Osteoblast (primary cell): ENCODE results near the gene MIPOL1. TPM values are rescaled to one million over a fixed set of nuclear protein-coding genes. Genes with fewer than 3 reads are reported as not detected.

Experiments used
- DNase-seq: peaks from one replicate; pipeline ENCODE4 v3.0.0; 2011; ENCODE audit warnings: low spot score, mixed read lengths; ENCODE audit not compliant: insufficient read length; ENCODE audit errors: missing footprints
- H2AFZ ChIP-seq: 2 replicates; pipeline ENCODE4 v1.6.0; 2011; ENCODE audit warnings: mild to moderate bottlenecking, low read length
- H3K27ac ChIP-seq: 2 replicates; pipeline ENCODE4 v1.5.1; 2011; ENCODE audit warnings: mild to moderate bottlenecking, low read depth, low read length, moderate library complexity
- H3K27me3 ChIP-seq: 2 replicates; pipeline ENCODE4 v1.6.0; 2012; ENCODE audit warnings: mild to moderate bottlenecking, control low read depth, inconsistent platforms, low read length, moderate library complexity; ENCODE audit not compliant: insufficient read depth
- H3K36me3 ChIP-seq: 2 replicates; pipeline ENCODE4 v1.5.1; 2011; ENCODE audit warnings: mild to moderate bottlenecking, low read length, control low read depth, moderate library complexity; ENCODE audit not compliant: insufficient read depth
- H3K4me1 ChIP-seq: 2 replicates; pipeline ENCODE4 v1.5.1; 2011; ENCODE audit warnings: mild to moderate bottlenecking, low read length, control low read depth, moderate library complexity; ENCODE audit not compliant: insufficient read depth
- H3K4me2 ChIP-seq: 2 replicates; pipeline ENCODE4 v1.6.0; 2011; ENCODE audit warnings: mild to moderate bottlenecking, low read length; ENCODE audit not compliant: insufficient read depth
- H3K4me3 ChIP-seq: fragments of 200-600 bp; sonication (generic); 3 replicates; pipeline ENCODE4 v1.5.1; 2012; ENCODE audit warnings: mild to moderate bottlenecking, low read length, inconsistent platforms; ENCODE audit not compliant: insufficient read depth
- H3K79me2 ChIP-seq: 2 replicates; pipeline ENCODE4 v1.6.0; 2012; ENCODE audit warnings: mild to moderate bottlenecking, low read length, control low read depth, inconsistent platforms; ENCODE audit not compliant: insufficient read depth
- H3K9me3 ChIP-seq: 2 replicates; pipeline ENCODE4 v1.5.1; 2011; ENCODE audit warnings: low read depth, low read length, control low read depth
- H4K20me1 ChIP-seq: 2 replicates; pipeline ENCODE4 v1.6.0; 2012; ENCODE audit warnings: mild to moderate bottlenecking, low read length, control low read depth; ENCODE audit not compliant: insufficient read depth
- total RNA-seq: library from RNA; depleted of rRNA; stranded (reverse); fragments of >200 nt; gene quantifications from 2 replicates; pipeline ENCODE4 v1.2.3, GENCODE V29; 2012
- TF ChIP-seq, protein P1 (sequence below): IDR thresholded peaks from 2 replicates; pipeline ENCODE4 v1.5.1; 2011; ENCODE audit warnings: mild to moderate bottlenecking, low read depth, low read length, moderate library complexity; ENCODE audit errors: extremely low read depth

MIPOL1 gene
- total RNA-seq, 1 donor = 9.0 TPM

DNA sequence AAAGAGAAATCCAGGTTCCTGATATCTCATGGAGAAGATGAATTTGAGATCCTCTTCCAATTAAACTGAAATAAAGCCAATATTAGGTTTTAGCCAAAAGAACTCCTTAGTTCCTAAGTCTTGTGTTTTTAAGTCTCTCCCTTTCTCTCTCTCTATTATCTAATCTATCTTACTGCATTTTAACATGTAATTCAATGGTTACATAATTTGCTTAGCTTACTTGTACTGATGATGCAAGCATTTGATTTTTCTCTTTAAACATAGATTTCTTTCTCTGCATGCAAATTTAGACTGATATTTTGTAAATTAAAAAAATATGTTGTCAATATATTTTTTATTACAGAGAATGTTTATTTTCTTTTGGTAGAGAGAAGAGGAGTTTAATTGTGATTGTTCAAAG, 78.2 kb downstream of the MIPOL1 start:
- no peaks in the 10 kb centered on the region for H3K4me1 ChIP-seq
- TF ChIP-seq, protein P1, sequence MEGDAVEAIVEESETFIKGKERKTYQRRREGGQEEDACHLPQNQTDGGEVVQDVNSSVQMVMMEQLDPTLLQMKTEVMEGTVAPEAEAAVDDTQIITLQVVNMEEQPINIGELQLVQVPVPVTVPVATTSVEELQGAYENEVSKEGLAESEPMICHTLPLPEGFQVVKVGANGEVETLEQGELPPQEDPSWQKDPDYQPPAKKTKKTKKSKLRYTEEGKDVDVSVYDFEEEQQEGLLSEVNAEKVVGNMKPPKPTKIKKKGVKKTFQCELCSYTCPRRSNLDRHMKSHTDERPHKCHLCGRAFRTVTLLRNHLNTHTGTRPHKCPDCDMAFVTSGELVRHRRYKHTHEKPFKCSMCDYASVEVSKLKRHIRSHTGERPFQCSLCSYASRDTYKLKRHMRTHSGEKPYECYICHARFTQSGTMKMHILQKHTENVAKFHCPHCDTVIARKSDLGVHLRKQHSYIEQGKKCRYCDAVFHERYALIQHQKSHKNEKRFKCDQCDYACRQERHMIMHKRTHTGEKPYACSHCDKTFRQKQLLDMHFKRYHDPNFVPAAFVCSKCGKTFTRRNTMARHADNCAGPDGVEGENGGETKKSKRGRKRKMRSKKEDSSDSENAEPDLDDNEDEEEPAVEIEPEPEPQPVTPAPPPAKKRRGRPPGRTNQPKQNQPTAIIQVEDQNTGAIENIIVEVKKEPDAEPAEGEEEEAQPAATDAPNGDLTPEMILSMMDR = no peak
- no peak overlapping the region for H3K4me2 ChIP-seq
- no peaks in the 10 kb centered on the region for H3K27me3 ChIP-seq
- no peak for DNase-seq
- no peaks in the 10 kb centered on the region for H4K20me1 ChIP-seq
- H3K4me3 ChIP-seq = no peak overlapping the region
- H3K9me3 ChIP-seq = no peaks in the 10 kb centered on the region
- H3K27ac ChIP-seq = no peak overlapping the region
- no peaks in the 10 kb centered on the region for H3K79me2 ChIP-seq
- H3K36me3 ChIP-seq = no peaks in the 10 kb centered on the region
- no peak overlapping the region for H2AFZ ChIP-seq

DNA sequence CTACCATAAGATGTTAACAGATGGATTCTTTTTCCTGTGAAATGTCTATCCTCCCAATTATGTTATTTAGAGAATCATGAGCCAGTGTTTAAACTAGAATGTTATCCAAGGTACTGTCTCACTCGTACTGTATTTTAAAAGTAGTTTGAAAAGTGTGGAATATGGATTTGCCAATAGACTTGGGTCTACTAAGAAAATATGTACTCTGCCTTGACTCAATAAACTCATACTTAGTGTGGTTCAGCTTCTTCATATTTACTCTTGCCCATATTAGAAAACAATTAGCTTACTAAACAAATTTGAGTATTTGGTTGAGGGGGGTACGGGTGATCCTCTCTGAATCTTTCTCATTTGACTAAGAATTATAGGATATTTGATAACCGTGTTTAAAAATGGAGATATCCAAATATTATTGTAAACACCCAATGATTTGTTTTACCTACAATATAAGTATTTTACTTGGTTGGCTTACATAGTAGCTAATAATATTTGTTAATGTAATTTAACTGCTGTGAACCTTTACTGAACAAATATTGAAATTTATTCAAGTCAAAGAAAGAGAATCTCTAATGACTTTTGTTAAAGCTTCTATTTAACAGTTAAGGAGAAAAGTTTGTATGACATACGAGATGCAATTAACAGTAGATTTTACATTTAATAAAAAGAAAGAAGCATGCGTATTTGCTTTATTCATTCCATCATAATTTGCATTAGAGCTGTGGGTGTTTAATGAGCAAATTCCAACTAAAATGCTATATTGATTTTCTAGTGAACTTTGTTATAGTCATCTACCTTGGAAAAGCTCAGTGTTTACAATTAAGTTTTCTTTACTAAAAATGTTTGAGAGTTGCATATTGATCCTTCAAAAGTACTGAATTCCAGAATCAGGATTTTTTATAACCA, 81.2 kb downstream of the MIPOL1 start:
- Histone ChIP-seq H3K4me1 (no peaks in the 10 kb centered on the region), H3K4me3 (no peak overlapping the region), H2AFZ (no peak overlapping the region), H3K9me3 (no peaks in the 10 kb centered on the region), H3K27me3 (no peaks in the 10 kb centered on the region), H4K20me1 (no peaks in the 10 kb centered on the region), H3K4me2 (no peak overlapping the region), H3K79me2 (no peaks in the 10 kb centered on the region), H3K36me3 (no peaks in the 10 kb centered on the region), H3K27ac (no peak overlapping the region)
- TF ChIP-seq, protein P1 = no peak
- no peak for DNase-seq

DNA sequence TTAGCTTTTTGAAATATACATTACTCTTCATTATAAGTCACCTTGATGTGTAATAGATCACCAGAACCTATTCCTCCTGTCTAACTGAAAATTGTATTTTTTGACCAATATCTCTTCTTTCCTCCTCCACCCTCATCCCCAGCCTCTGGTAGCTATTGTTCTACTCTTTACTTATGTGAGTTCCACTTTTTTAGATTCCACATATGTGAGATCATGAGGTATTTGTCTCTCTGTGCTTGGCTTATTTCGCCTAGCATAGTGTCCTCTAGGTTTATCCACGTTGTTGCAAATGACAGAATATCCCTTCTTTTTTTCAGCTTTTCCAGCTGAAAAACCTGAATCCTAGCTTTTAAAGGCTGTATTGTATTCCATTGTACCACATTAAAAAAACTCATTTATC, 82.1 kb downstream of the MIPOL1 start:
- Histone ChIP-seq H3K79me2 (no peaks in the 10 kb centered on the region), H2AFZ (no peak overlapping the region), H3K4me2 (no peak overlapping the region), H4K20me1 (no peaks in the 10 kb centered on the region), H3K4me3 (no peak overlapping the region), H3K27ac (no peak overlapping the region), H3K36me3 (no peaks in the 10 kb centered on the region), H3K27me3 (no peaks in the 10 kb centered on the region), H3K4me1 (no peaks in the 10 kb centered on the region), H3K9me3 (no peaks in the 10 kb centered on the region)
- TF ChIP-seq, protein P1 = no peak
- no peak for DNase-seq

DNA sequence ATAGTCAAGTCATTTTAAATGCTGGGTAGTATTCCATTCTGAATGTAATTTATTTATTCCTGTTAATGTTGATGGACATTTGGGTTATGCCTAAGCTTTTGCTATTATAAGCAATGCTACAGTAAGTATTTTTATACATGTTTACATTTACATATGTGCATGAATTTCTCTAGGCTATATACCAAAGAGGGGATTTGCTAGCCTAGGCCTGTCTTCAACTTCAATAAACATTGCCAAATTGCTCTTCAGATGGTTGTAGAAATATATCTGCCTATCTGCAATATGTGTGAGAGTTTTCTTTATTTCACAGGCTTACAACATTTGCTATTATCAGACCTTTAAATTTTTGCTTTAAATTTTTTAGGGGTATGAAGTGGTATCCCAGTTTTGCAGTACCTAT, 87.0 kb downstream of the MIPOL1 start:
- Histone ChIP-seq H3K9me3 (no peaks in the 10 kb centered on the region), H3K27me3 (no peaks in the 10 kb centered on the region), H4K20me1 (no peaks in the 10 kb centered on the region), H3K4me3 (no peak overlapping the region), H3K4me1 (no peaks in the 10 kb centered on the region), H3K27ac (no peak overlapping the region), H3K79me2 (no peaks in the 10 kb centered on the region), H3K36me3 (no peaks in the 10 kb centered on the region), H2AFZ (no peak overlapping the region), H3K4me2 (no peak overlapping the region)
- TF ChIP-seq, protein P1 = no peak
- DNase-seq = no peak
